Loucy (cell line): ENCODE results near the gene KCNJ1.

Experiments
- H2AFZ ChIP-seq: fragments of 200-600 bp; sonication (generic); 2 replicates; pipeline ENCODE4 v1.6.0; 2016; ENCODE audit warnings: antibody characterized with exemption, mild to moderate bottlenecking, low read length, moderate library complexity
- H3F3A ChIP-seq: fragments of 200-600 bp; 2 replicates; pipeline ENCODE4 v1.6.0; 2016; ENCODE audit warnings: antibody characterized with exemption, low read depth, mild to moderate bottlenecking
- H3K27me3 ChIP-seq: fragments of 200-600 bp; sonication (generic); 2 replicates; pipeline ENCODE4 v1.6.1; 2014; ENCODE audit warnings: low read length, mild to moderate bottlenecking; ENCODE audit not compliant: insufficient read depth, poor library complexity, severe bottlenecking
- H3K36me3 ChIP-seq: fragments of 200-600 bp; sonication (generic); 2 replicates; pipeline ENCODE4 v1.6.1; 2016; ENCODE audit warnings: low read length; ENCODE audit not compliant: insufficient read depth
- H3K4me1 ChIP-seq: fragments of 200-600 bp; sonication (generic); 2 replicates; pipeline ENCODE4 v1.5.1; 2014; ENCODE audit warnings: low read length, mild to moderate bottlenecking; ENCODE audit not compliant: insufficient read depth, poor library complexity, severe bottlenecking
- H3K4me2 ChIP-seq: fragments of 200-600 bp; sonication (generic); 2 replicates; pipeline ENCODE4 v1.6.0; 2014; ENCODE audit warnings: antibody characterized with exemption, low read length, low read depth, mild to moderate bottlenecking; ENCODE audit not compliant: poor library complexity, severe bottlenecking
- H3K4me3 ChIP-seq: fragments of 200-600 bp; sonication (generic); 2 replicates; pipeline ENCODE4 v1.5.1; 2014; ENCODE audit warnings: low read length, mild to moderate bottlenecking, mixed read lengths; ENCODE audit not compliant: poor library complexity, severe bottlenecking
- H3K79me2 ChIP-seq: fragments of 200-600 bp; sonication (generic); 2 replicates; pipeline ENCODE4 v1.6.1; 2014; ENCODE audit warnings: low read length; ENCODE audit not compliant: insufficient read depth
- H3K9ac ChIP-seq: fragments of 200-600 bp; sonication (generic); 2 replicates; pipeline ENCODE4 v1.6.0; 2014; ENCODE audit warnings: mild to moderate bottlenecking, low read depth, low read length, moderate library complexity; ENCODE audit not compliant: poor library complexity, severe bottlenecking
- H3K9me2 ChIP-seq: fragments of 200-600 bp; sonication (generic); replicated peaks from 2 replicates; pipeline ENCODE4 v1.6.1; 2016; ENCODE audit warnings: low read depth, low read length, mixed read lengths
- H3K9me3 ChIP-seq: fragments of 200-600 bp; sonication (generic); 2 replicates; pipeline ENCODE4 v1.6.1; 2014; ENCODE audit warnings: mild to moderate bottlenecking, antibody characterized with exemption, low read length, low read depth; ENCODE audit not compliant: insufficient read depth
- H4K20me1 ChIP-seq: fragments of 200-600 bp; sonication (generic); 2 replicates; pipeline ENCODE4 v1.6.0; 2014; ENCODE audit warnings: antibody characterized with exemption, low read length, mild to moderate bottlenecking; ENCODE audit not compliant: insufficient read depth, poor library complexity, severe bottlenecking
- CTCF ChIP-seq: fragments of 200-600 bp; sonication (generic); conservative IDR thresholded peaks from 2 replicates; pipeline ENCODE4 v1.5.1; 2014; ENCODE audit warnings: mild to moderate bottlenecking, antibody characterized with exemption, low read length
- EZH2phosphoT487 ChIP-seq: fragments of 200-600 bp; IDR thresholded peaks from 2 replicates; pipeline ENCODE4 v1.6.1; 2018; ENCODE audit warnings: antibody characterized with exemption, mild to moderate bottlenecking, moderate library complexity, borderline replicate concordance

The KCNJ1 gene

GRCh38 chr11:128867277-128867676, at the start of gene KCNJ1:
TSS of gene KCNJ1 (minus strand) at chr11:128867296. CDS start at chr11:128840243, 27,053 bp downstream.
- H3K36me3 ChIP-seq: no peaks in the 10 kb centered on the region

GRCh38 chr11:128916681-128917080, 49.6 kb upstream of the KCNJ1 start:
- no peaks in the 10 kb centered on the region for H4K20me1 ChIP-seq
- H3K9me2 ChIP-seq: no peaks in the 10 kb centered on the region
- no peaks in the 10 kb centered on the region for H3K36me3 ChIP-seq
- H3F3A ChIP-seq: no peaks in the 10 kb centered on the region
- no peak overlapping the region for H3K9ac ChIP-seq
- H3K79me2 ChIP-seq: no peaks in the 10 kb centered on the region
- no peak for TF ChIP-seq EZH2phosphoT487
- TF ChIP-seq CTCF: no peak
- H3K9me3 ChIP-seq: no peaks in the 10 kb centered on the region
- peaks cover 5% of the 10 kb centered on the region for H3K4me1 ChIP-seq
- no peak overlapping the region for H3K4me3 ChIP-seq
- H3K27me3 ChIP-seq: no peaks in the 10 kb centered on the region
- H3K4me2 ChIP-seq: no peak overlapping the region
- H2AFZ ChIP-seq: no peak overlapping the region

More at GRCh38 chr11:128867277-128867676, at the start of gene KCNJ1:
- Histone ChIP-seq H3K9me3 (no peaks in the 10 kb centered on the region), H3K79me2 (no peaks in the 10 kb centered on the region), H4K20me1 (no peaks in the 10 kb centered on the region), H3K9ac (no peak within 1 kb of the TSS), H3K27me3 (no peaks in the 10 kb centered on the region), H2AFZ (no peak within 1 kb of the TSS), H3K9me2 (no peaks in the 10 kb centered on the region), H3K4me1 (no peaks in the 10 kb centered on the region), H3F3A (no peaks in the 10 kb centered on the region; the same call in 1 of the 2 replicates), H3K4me2 (no peak within 1 kb of the TSS), H3K4me3 (no peak within 1 kb of the TSS)
- TF ChIP-seq CTCF (no peak), EZH2phosphoT487 (no peak)

- Histone ChIP-seq H3K27me3 (no peaks in the 10 kb centered on the region), H3K9me2 (no peaks in the 10 kb centered on the region), H3K4me3 (no peak overlapping the region), H3K9ac (no peak overlapping the region), H3K9me3 (no peaks in the 10 kb centered on the region), H3K36me3 (no peaks in the 10 kb centered on the region), H3K4me1 (peaks cover 5% of the 10 kb centered on the region), H4K20me1 (no peaks in the 10 kb centered on the region), H2AFZ (no peak overlapping the region), H3K4me2 (no peak overlapping the region), H3F3A (no peaks in the 10 kb centered on the region), H3K79me2 (no peaks in the 10 kb centered on the region)
- TF ChIP-seq EZH2phosphoT487 (no peak), CTCF (no peak)
Observed at GRCh38 chr11:128916037-128916572, 49.0 kb upstream of the KCNJ1 start.
